AG09319 (cell line): ENCODE results near the gene PLCG2.

Experiments used
- DNase-seq: peaks from one replicate; pipeline ENCODE4 v3.0.0-alpha.2; 2010; ENCODE audit warnings: low read depth; ENCODE audit errors: extremely low read depth
- CTCF ChIP-seq: IDR thresholded peaks from 2 replicates; pipeline ENCODE4 v1.5.1; 2011; ENCODE audit warnings: low read depth, mild to moderate bottlenecking, inconsistent platforms, low read length, moderate library complexity

Gene PLCG2

GRCh38 chr16:81803332-81803731 is 24.2 kb downstream of the PLCG2 start:
- no peak for TF ChIP-seq CTCF
- no peak for DNase-seq

- no peak for DNase-seq
- TF ChIP-seq CTCF, result no peak
Measured at GRCh38 chr16:81804134-81804610, 25.1 kb downstream of the PLCG2 start.

- DNase-seq, result no peak
- no peak for TF ChIP-seq CTCF
Measured at GRCh38 chr16:81806696-81807095, 27.6 kb downstream of the PLCG2 start.

- TF ChIP-seq CTCF, result no peak
- no peak for DNase-seq
Measured at GRCh38 chr16:81807767-81808358, 28.8 kb downstream of the PLCG2 start.

- no peak for TF ChIP-seq CTCF
- no peak for DNase-seq
Measured at GRCh38 chr16:81808933-81809480, 29.9 kb downstream of the PLCG2 start.

GRCh38 chr16:81809567-81809966 is 30.5 kb downstream of the PLCG2 start:
- DNase-seq, result no peak
- TF ChIP-seq CTCF, result no peak

GRCh38 chr16:81810361-81810760 is 31.3 kb downstream of the PLCG2 start:
- DNase-seq, result no peak

More at GRCh38 chr16:81810361-81810760, 31.3 kb downstream of the PLCG2 start:
- no peak for TF ChIP-seq CTCF
